SK-N-SH (cell line): ENCODE data around the gene CARM1. TPM values are rescaled to one million over a fixed set of nuclear protein-coding genes. Genes with fewer than 3 reads are reported as not detected.

Experiments used
- polyA plus RNA-seq, 3 experiments: library from polyadenylated mRNA; depleted of rRNA; stranded (reverse); fragments of >200 nt; gene quantifications; 2 replicates each; pipeline ENCODE4 v1.2.3, GENCODE V29; 2012
- small RNA-seq, 7 experiments: library from RNA; depleted of rRNA; stranded (forward); fragments of <200 nt; gene quantifications; one replicate each; pipeline ENCODE3, GENCODE V24; 2012

The CARM1 gene
- polyA plus RNA-seq, 1 of the 3 experiments (the other 2 are of a cell fraction): 62.2 TPM

Small RNA genes lying within 50 kb of the gene (small RNA-seq; reads per million reads assigned to genes)
- gene MIR6793: 0 to 6.8 (median 0) reads per million in 7 experiments

Other genes with a start within 250 kb of the CARM1 start
- 61.4 and 66.6 TPM in 2 replicates for gene SLC44A2, start 246.0 kb upstream of the CARM1 start, polyA plus RNA-seq (2012; rRNA removed)
- gene ILF3, start 217.2 kb upstream of the CARM1 start, polyA plus RNA-seq (2012; rRNA removed): 203 and 229 TPM in 2 replicates
- gene QTRT1, start 170.1 kb upstream of the CARM1 start, polyA plus RNA-seq (2012; rRNA removed): 108 and 115 TPM in 2 replicates
- 52.5 and 53.6 TPM in 2 replicates for gene DNM2, start 153.5 kb upstream of the CARM1 start, polyA plus RNA-seq (2012; rRNA removed)
- 77.7 and 92.4 TPM in 2 replicates for gene TMED1, start 35.3 kb upstream of the CARM1 start, polyA plus RNA-seq (2012; rRNA removed)
- 0.05 and 0.15 TPM in 2 replicates for gene C19orf38, start 23.1 kb upstream of the CARM1 start, polyA plus RNA-seq (2012; rRNA removed)
- 61.3 and 62.5 TPM in 2 replicates for gene YIPF2, start 57.1 kb downstream of the CARM1 start, polyA plus RNA-seq (2012; rRNA removed)
- gene TIMM29, start 57.3 kb downstream of the CARM1 start, polyA plus RNA-seq (2012; rRNA removed): 11.7 and 12.5 TPM in 2 replicates
- 48.3 and 90.7 TPM in 2 replicates for gene SMARCA4, start 89.5 kb downstream of the CARM1 start, polyA plus RNA-seq (2012; rRNA removed)
- gene LDLR, start 217.9 kb downstream of the CARM1 start, polyA plus RNA-seq (2012; rRNA removed): 20.7 and 25.1 TPM in 2 replicates